GM23338 (cell line): ENCODE data around the gene MARCHF10. TPM values are rescaled to one million over a fixed set of nuclear protein-coding genes. Genes with fewer than 3 reads are reported as not detected.
A peak's percentile ranks its signal among the peaks of the same experiment; 100 is the strongest.

ENCODE experiments used
- ATAC-seq: fragments of 200-7000 bp; cut with Tn5 transposase; 3 replicates; pipeline ENCODE4 v1.9.1; 2020
- DNase-seq: peaks from one replicate; pipeline ENCODE4 v3.0.0-alpha.2; 2015; ENCODE audit warnings: low spot score
- H2AFZ ChIP-seq: fragments of 200-600 bp; sonication (generic); 2 replicates; pipeline ENCODE4 v1.8.0; 2016; ENCODE audit warnings: antibody characterized with exemption, mild to moderate bottlenecking, moderate library complexity
- H3F3A ChIP-seq: fragments of 200-600 bp; sonication (generic); replicated peaks from 2 replicates; pipeline ENCODE4 v1.8.0; 2017; ENCODE audit warnings: antibody characterized with exemption, mixed run types, low read depth
- H3K27ac ChIP-seq: fragments of 200-600 bp; sonication (generic); 2 replicates; pipeline ENCODE4 v1.6.1; 2016; ENCODE audit warnings: low read depth
- H3K27me3 ChIP-seq: fragments of 200-600 bp; sonication (generic); 2 replicates; pipeline ENCODE4 v1.8.0; 2016; ENCODE audit warnings: mild to moderate bottlenecking, mixed run types, moderate library complexity; ENCODE audit not compliant: insufficient read depth
- H3K36me3 ChIP-seq: fragments of 200-600 bp; sonication (generic); 2 replicates; pipeline ENCODE4 v1.8.0; 2016; ENCODE audit warnings: mild to moderate bottlenecking; ENCODE audit not compliant: insufficient read depth
- H3K4me1 ChIP-seq: fragments of 200-600 bp; sonication (generic); 2 replicates; pipeline ENCODE4 v1.8.0; 2016; ENCODE audit warnings: mild to moderate bottlenecking, moderate library complexity; ENCODE audit not compliant: insufficient read depth
- H3K4me2 ChIP-seq: fragments of 200-600 bp; sonication (generic); 2 replicates; pipeline ENCODE4 v1.7.1; 2017; ENCODE audit warnings: mixed run types
- H3K4me3 ChIP-seq: fragments of 200-600 bp; sonication (generic); 2 replicates; pipeline ENCODE4 v1.6.1; 2016; ENCODE audit warnings: mixed run types
- H3K79me2 ChIP-seq: fragments of 200-600 bp; sonication (generic); replicated peaks from 2 replicates; pipeline ENCODE4 v1.8.0; 2017; ENCODE audit warnings: mild to moderate bottlenecking; ENCODE audit not compliant: insufficient read depth
- H3K9me2 ChIP-seq: fragments of 200-600 bp; sonication (generic); 2 replicates; pipeline ENCODE4 v1.8.0; 2017; ENCODE audit not compliant: insufficient read depth
- H4K20me1 ChIP-seq: fragments of 200-600 bp; sonication (generic); replicated peaks from 2 replicates; pipeline ENCODE4 v1.8.0; 2017; ENCODE audit warnings: mild to moderate bottlenecking; ENCODE audit not compliant: insufficient read depth
- H3K27ac Mint-ChIP-seq: 2 replicates; pipeline ENCODE4 v1.8.0; 2020; ENCODE audit warnings: inconsistent platforms, mild to moderate bottlenecking, moderate library complexity, mixed read lengths
- H3K27me3 Mint-ChIP-seq: 3 replicates; pipeline ENCODE4 v1.8.0; 2022; ENCODE audit warnings: low read depth, mild to moderate bottlenecking, moderate library complexity, mixed read lengths, inconsistent platforms; ENCODE audit not compliant: insufficient read depth, poor library complexity
- H3K36me3 Mint-ChIP-seq: 3 replicates; pipeline ENCODE4 v1.8.0; 2021; ENCODE audit warnings: low read depth, mild to moderate bottlenecking, inconsistent platforms, moderate library complexity, mixed read lengths
- H3K4me1 Mint-ChIP-seq: 3 replicates; pipeline ENCODE4 v1.8.0; 2020; ENCODE audit warnings: mild to moderate bottlenecking, inconsistent platforms, mixed read lengths
- H3K4me3 Mint-ChIP-seq: 3 replicates; pipeline ENCODE4 v1.8.0; 2021; ENCODE audit warnings: moderate library complexity, mild to moderate bottlenecking, inconsistent platforms, mixed read lengths
- H3K9me3 Mint-ChIP-seq: 3 replicates; pipeline ENCODE4 v1.8.0; 2020; ENCODE audit warnings: moderate library complexity, mild to moderate bottlenecking, inconsistent platforms, mixed read lengths
- EZH2phosphoT487 ChIP-seq: fragments of 200-600 bp; sonication (generic); IDR thresholded peaks from one replicate; pipeline ENCODE4 v1.8.1; 2018; ENCODE audit warnings: antibody characterized with exemption; ENCODE audit not compliant: unreplicated experiment
- NANOG ChIP-seq: IDR thresholded peaks from 2 replicates; pipeline ENCODE4 v1.6.1; 2016; ENCODE audit warnings: antibody characterized with exemption, borderline replicate concordance
- POLR2AphosphoS5 ChIP-seq: IDR thresholded peaks from 2 replicates; pipeline ENCODE4 v1.6.1; 2016; ENCODE audit warnings: antibody characterized with exemption, low read depth
- STAT1 ChIP-seq: IDR thresholded peaks from one replicate; pipeline ENCODE4 v1.6.1; 2016; ENCODE audit warnings: antibody characterized with exemption; ENCODE audit not compliant: unreplicated experiment
- ZNF114 ChIP-seq: fragments of 250-450 bp; sonication (Bioruptor Pico); IDR thresholded peaks from 2 replicates; pipeline ENCODE4 v1.5.0; 2020; ENCODE audit warnings: mild to moderate bottlenecking, moderate library complexity
- ZNF331 ChIP-seq: fragments of 250-450 bp; sonication (Bioruptor Pico); IDR thresholded peaks from 2 replicates; pipeline ENCODE4 v1.5.0; 2020; ENCODE audit warnings: low read depth, mild to moderate bottlenecking, moderate library complexity
- polyA plus RNA-seq: library from polyadenylated mRNA; unstranded; fragments of >200 nt; fragmentation: Nextera tagmentation; extraction: Ambion mirVana; gene quantifications from 2 replicates; pipeline ENCODE4 v1.2.1, GENCODE V29; 2016
- total RNA-seq: library from RNA; depleted of rRNA; stranded (reverse); fragments of >200 nt; shearing (Covaris generic); gene quantifications from 2 replicates; pipeline ENCODE4 v1.2.3, GENCODE V29; 2014
- TF ChIP-seq, protein P1 (sequence below), 2 experiments: fragments of 200-600 bp in 1 of 2; sonication (generic) in 1 of 2; conservative IDR thresholded peaks; 2 replicates each; pipeline versions ENCODE4 v1.5.1 to v1.6.1; 2016 to 2017; ENCODE audit warnings: antibody characterized with exemption in 2 of 2, low read depth in 2 of 2, mild to moderate bottlenecking in 2 of 2, moderate library complexity in 1 of 2
- TF ChIP-seq, protein P2 (sequence below): fragments of 250-450 bp; sonication (Bioruptor Pico); IDR thresholded peaks from 2 replicates; pipeline ENCODE4 v1.5.0; 2020; ENCODE audit warnings: mild to moderate bottlenecking, moderate library complexity

Gene MARCHF10
- total and polyA plus RNA-seq, 2 experiments from 2014 or later: 0.50 TPM; not detected in 1

DNA sequence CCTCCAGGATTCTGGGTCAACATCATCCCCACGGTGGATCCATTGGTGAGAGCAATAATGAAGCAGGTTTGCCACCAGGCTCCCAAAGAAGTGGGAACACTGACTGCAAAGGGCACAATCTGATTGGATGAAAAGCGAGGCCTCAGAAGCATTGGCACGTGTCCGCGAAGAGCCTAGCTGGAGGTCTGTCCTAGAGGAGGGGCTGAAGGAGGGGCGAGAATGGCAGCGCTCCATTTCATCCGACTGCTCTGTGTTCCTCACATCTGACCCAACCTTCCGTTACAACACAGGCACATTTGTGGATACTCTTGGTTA lies 100.7 kb downstream of the MARCHF10 start:
- H3K27me3 Mint-ChIP-seq: peaks cover 22% of the 10 kb centered on the region
- no peak overlapping the region for H3K27ac Mint-ChIP-seq
- Histone ChIP-seq H3K27ac (no peak overlapping the region), H3K4me1 (peaks cover 21% of the 10 kb centered on the region), H3K9me2 (no peaks in the 10 kb centered on the region), H3K79me2 (no peaks in the 10 kb centered on the region), H4K20me1 (no peaks in the 10 kb centered on the region), H3K27me3 (peaks cover 6% of the 10 kb centered on the region; the same call in 1 of the 2 replicates), H3F3A (peaks cover 20% of the 10 kb centered on the region), H3K36me3 (no peaks in the 10 kb centered on the region), H2AFZ (no peak overlapping the region), H3K4me3 (no peak overlapping the region), H3K4me2 (no peak overlapping the region)
- peaks cover 23% of the 10 kb centered on the region for H3K9me3 Mint-ChIP-seq
- no peak for ATAC-seq
- no peak for TF ChIP-seq ZNF331
- no peak for TF ChIP-seq ZNF114
- TF ChIP-seq, protein P1, sequence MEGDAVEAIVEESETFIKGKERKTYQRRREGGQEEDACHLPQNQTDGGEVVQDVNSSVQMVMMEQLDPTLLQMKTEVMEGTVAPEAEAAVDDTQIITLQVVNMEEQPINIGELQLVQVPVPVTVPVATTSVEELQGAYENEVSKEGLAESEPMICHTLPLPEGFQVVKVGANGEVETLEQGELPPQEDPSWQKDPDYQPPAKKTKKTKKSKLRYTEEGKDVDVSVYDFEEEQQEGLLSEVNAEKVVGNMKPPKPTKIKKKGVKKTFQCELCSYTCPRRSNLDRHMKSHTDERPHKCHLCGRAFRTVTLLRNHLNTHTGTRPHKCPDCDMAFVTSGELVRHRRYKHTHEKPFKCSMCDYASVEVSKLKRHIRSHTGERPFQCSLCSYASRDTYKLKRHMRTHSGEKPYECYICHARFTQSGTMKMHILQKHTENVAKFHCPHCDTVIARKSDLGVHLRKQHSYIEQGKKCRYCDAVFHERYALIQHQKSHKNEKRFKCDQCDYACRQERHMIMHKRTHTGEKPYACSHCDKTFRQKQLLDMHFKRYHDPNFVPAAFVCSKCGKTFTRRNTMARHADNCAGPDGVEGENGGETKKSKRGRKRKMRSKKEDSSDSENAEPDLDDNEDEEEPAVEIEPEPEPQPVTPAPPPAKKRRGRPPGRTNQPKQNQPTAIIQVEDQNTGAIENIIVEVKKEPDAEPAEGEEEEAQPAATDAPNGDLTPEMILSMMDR (conservative IDR thresholded peaks at IDR 0.05; ENCODE audit: low read depth in 2 of 2): no peak
- no peak for DNase-seq
- peaks cover 32% of the 10 kb centered on the region for H3K4me1 Mint-ChIP-seq
- peaks cover 24% of the 10 kb centered on the region for H3K36me3 Mint-ChIP-seq
- peak overlapping the region; percentile 11; the same call in 1 of the 3 replicates for H3K4me3 Mint-ChIP-seq

DNA sequence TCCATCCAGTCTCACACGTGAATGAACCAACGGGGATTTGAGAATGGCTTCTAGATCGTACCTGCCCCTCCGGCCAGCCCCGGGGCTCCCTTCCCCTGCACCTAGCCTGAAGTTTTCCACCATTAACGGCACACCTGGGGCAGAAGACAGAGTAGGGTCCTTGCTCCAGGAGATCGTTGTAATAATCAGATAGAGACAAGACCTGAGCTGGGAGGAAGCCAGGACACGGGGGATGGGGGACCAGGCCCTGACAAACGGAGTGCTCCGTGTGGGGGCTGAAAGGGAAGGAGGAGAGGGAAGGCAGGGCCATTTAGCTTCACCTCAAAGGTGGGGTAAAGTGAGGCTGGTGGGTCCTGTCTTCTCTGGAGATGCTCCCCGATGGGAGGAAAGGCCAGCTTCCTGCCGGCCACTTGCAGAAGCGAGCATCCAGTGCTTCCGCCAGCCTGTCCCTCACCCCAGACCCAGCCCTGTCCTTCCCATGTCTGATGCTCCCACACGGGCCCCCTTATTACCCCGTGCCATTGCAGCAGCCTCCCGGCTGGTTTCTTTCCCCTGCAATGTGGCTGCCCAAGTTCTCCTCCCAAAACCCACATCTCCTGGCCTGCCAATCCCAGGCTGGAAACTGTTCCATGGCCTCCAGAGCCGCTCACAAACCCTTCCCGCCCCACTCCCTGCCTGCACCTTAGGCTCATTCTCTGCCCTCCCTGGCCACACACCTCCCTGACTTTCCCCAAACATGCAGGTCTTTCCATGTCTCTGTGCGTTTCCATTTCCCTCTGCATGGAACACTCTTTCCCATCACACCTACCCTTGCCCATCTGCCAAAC lies 101.3 kb downstream of the MARCHF10 start:
- H3F3A ChIP-seq: peaks cover 20% of the 10 kb centered on the region
- no peaks in the 10 kb centered on the region for H4K20me1 ChIP-seq
- ATAC-seq (no peak), DNase-seq (no peak)
- peak overlapping the region; percentile 77 for H3K4me2 ChIP-seq
- TF ChIP-seq, protein P2, sequence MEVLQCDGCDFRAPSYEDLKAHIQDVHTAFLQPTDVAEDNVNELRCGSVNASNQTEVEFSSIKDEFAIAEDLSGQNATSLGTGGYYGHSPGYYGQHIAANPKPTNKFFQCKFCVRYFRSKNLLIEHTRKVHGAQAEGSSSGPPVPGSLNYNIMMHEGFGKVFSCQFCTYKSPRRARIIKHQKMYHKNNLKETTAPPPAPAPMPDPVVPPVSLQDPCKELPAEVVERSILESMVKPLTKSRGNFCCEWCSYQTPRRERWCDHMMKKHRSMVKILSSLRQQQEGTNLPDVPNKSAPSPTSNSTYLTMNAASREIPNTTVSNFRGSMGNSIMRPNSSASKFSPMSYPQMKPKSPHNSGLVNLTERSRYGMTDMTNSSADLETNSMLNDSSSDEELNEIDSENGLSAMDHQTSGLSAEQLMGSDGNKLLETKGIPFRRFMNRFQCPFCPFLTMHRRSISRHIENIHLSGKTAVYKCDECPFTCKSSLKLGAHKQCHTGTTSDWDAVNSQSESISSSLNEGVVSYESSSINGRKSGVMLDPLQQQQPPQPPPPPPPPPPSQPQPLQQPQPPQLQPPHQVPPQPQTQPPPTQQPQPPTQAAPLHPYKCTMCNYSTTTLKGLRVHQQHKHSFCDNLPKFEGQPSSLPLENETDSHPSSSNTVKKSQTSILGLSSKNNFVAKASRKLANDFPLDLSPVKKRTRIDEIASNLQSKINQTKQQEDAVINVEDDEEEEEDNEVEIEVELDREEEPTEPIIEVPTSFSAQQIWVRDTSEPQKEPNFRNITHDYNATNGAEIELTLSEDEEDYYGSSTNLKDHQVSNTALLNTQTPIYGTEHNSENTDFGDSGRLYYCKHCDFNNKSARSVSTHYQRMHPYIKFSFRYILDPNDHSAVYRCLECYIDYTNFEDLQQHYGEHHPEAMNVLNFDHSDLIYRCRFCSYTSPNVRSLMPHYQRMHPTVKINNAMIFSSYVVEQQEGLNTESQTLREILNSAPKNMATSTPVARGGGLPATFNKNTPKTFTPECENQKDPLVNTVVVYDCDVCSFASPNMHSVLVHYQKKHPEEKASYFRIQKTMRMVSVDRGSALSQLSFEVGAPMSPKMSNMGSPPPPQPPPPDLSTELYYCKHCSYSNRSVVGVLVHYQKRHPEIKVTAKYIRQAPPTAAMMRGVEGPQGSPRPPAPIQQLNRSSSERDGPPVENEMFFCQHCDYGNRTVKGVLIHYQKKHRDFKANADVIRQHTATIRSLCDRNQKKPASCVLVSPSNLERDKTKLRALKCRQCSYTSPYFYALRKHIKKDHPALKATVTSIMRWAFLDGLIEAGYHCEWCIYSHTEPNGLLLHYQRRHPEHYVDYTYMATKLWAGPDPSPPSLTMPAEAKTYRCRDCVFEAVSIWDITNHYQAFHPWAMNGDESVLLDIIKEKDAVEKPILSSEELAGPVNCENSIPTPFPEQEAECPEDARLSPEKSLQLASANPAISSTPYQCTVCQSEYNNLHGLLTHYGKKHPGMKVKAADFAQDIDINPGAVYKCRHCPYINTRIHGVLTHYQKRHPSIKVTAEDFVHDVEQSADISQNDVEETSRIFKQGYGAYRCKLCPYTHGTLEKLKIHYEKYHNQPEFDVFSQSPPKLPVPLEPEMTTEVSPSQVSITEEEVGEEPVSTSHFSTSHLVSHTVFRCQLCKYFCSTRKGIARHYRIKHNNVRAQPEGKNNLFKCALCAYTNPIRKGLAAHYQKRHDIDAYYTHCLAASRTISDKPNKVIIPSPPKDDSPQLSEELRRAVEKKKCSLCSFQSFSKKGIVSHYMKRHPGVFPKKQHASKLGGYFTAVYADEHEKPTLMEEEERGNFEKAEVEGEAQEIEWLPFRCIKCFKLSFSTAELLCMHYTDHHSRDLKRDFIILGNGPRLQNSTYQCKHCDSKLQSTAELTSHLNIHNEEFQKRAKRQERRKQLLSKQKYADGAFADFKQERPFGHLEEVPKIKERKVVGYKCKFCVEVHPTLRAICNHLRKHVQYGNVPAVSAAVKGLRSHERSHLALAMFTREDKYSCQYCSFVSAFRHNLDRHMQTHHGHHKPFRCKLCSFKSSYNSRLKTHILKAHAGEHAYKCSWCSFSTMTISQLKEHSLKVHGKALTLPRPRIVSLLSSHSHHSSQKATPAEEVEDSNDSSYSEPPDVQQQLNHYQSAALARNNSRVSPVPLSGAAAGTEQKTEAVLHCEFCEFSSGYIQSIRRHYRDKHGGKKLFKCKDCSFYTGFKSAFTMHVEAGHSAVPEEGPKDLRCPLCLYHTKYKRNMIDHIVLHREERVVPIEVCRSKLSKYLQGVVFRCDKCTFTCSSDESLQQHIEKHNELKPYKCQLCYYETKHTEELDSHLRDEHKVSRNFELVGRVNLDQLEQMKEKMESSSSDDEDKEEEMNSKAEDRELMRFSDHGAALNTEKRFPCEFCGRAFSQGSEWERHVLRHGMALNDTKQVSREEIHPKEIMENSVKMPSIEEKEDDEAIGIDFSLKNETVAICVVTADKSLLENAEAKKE (CRISPR knock-in tag): no peak
- TF ChIP-seq ZNF114 (no peak), POLR2AphosphoS5 (no peak), NANOG (no peak), STAT1 (no peak), EZH2phosphoT487 (no peak)
- TF ChIP-seq, protein P1 (conservative IDR thresholded peaks at IDR 0.05; ENCODE audit: low read depth in 2 of 2): no peak
- peaks cover 21% of the 10 kb centered on the region for H3K4me1 ChIP-seq
- peak overlapping the region; percentile 86; the same call in 1 of the 2 replicates for H2AFZ ChIP-seq
- H3K36me3 ChIP-seq: no peaks in the 10 kb centered on the region
- H3K79me2 ChIP-seq: no peaks in the 10 kb centered on the region
- peaks cover 24% of the 10 kb centered on the region for H3K36me3 Mint-ChIP-seq
- no peak overlapping the region for H3K27ac ChIP-seq
- H3K27me3 Mint-ChIP-seq: peaks cover 22% of the 10 kb centered on the region
- H3K27me3 ChIP-seq: peaks cover 6% of the 10 kb centered on the region; the same call in 1 of the 2 replicates
- no peak overlapping the region for H3K4me3 ChIP-seq
- no peak overlapping the region for H3K27ac Mint-ChIP-seq
- no peaks in the 10 kb centered on the region for H3K9me2 ChIP-seq
- H3K9me3 Mint-ChIP-seq: peaks cover 23% of the 10 kb centered on the region
- H3K4me1 Mint-ChIP-seq: peaks cover 31% of the 10 kb centered on the region
- peak overlapping the region; percentile 76 for H3K4me3 Mint-ChIP-seq
